Esophagus muscularis mucosa (tissue), 4 donors: Measurements from ENCODE around the gene MAPKAP1. TPM values are rescaled to one million over a fixed set of nuclear protein-coding genes. Genes with fewer than 3 reads are reported as not detected.

Experiments used
- DNase-seq: peaks from one replicate; pipeline ENCODE4 v3.0.0-alpha.2; 2017; ENCODE audit errors: extremely low spot score
- H3K27ac ChIP-seq, 4 donors: fragments of 200-600 bp; sonication (generic); replicated peaks in 1 of 4; 1 replicate in 3 of 4; 2 replicates in 1 of 4; pipeline ENCODE4 v1.5.1; 2016 to 2019; ENCODE audit warnings: mild to moderate bottlenecking in 1 of 4
- H3K27me3 ChIP-seq, 4 donors: fragments of 200-600 bp; sonication (generic); one replicate each; pipeline versions ENCODE4 v1.5.1 to v1.6.0; 2016 to 2019
- H3K36me3 ChIP-seq, 4 donors: fragments of 200-600 bp; sonication (generic); one replicate each; pipeline ENCODE4 v1.5.1; 2016 to 2019
- H3K4me1 ChIP-seq, 4 donors: fragments of 200-600 bp; sonication (generic); one replicate each; pipeline ENCODE4 v1.5.1; 2016 to 2019
- H3K4me3 ChIP-seq, 4 donors: fragments of 200-600 bp; sonication (generic); 1 replicate in 2 of 4; 2 replicates in 2 of 4; pipeline ENCODE4 v1.5.1; 2016 to 2019; ENCODE audit warnings: mild to moderate bottlenecking in 4 of 4, moderate library complexity in 1 of 4
- H3K9me3 ChIP-seq, 4 donors: fragments of 200-600 bp; sonication (generic); 1 replicate in 3 of 4; 2 replicates in 1 of 4; pipeline ENCODE4 v1.5.1; 2016 to 2019
- EP300 ChIP-seq: sonication (generic); formaldehyde crosslinking; IDR thresholded peaks from one replicate; pipeline ENCODE4 v1.6.1; 2017; ENCODE audit warnings: antibody characterized with exemption
- POLR2A ChIP-seq: fragments of 450-650 bp; IDR thresholded peaks from one replicate; pipeline ENCODE4 v1.6.1; 2017; ENCODE audit warnings: antibody characterized with exemption, moderate library complexity, mild to moderate bottlenecking, low read depth
- POLR2AphosphoS5 ChIP-seq, 2 donors: sonication (generic); formaldehyde crosslinking; IDR thresholded peaks; one replicate each; pipeline ENCODE4 v1.6.1; 2017; ENCODE audit warnings: antibody characterized with exemption in 2 of 2
- WGBS: methylation state at CpG from one replicate; pipeline ENCODE4 v1.1.5; 2018; 5-methylcytosine and 5-hydroxymethylcytosine counted together
- intact Hi-C: fragments of 100-400 bp; cut with DNase I; formaldehyde crosslinking; loops from one replicate; pipeline ENCODE4 v1.15.1; 2023
- total RNA-seq, 4 donors: library from RNA; depleted of rRNA; stranded (reverse); fragments of >200 nt; gene quantifications; one replicate each; pipeline versions ENCODE4 v1.1.0 to v1.2.1, GENCODE V29; 2016
- TF ChIP-seq, protein P1 (sequence below), 3 experiments: fragments of 200-600 bp in 2 of 3; fragments of 450-650 bp in 1 of 3; sonication (generic) in 2 of 3; IDR thresholded peaks; one replicate each; pipeline ENCODE4 v1.5.1; 2017 to 2019; ENCODE audit warnings: antibody characterized with exemption in 3 of 3, mild to moderate bottlenecking in 2 of 3, moderate library complexity in 1 of 3

The MAPKAP1 gene
- total RNA-seq, 4 donors from 2014 or later, result 84.3 to 103 (median 93.4) TPM

DNA sequence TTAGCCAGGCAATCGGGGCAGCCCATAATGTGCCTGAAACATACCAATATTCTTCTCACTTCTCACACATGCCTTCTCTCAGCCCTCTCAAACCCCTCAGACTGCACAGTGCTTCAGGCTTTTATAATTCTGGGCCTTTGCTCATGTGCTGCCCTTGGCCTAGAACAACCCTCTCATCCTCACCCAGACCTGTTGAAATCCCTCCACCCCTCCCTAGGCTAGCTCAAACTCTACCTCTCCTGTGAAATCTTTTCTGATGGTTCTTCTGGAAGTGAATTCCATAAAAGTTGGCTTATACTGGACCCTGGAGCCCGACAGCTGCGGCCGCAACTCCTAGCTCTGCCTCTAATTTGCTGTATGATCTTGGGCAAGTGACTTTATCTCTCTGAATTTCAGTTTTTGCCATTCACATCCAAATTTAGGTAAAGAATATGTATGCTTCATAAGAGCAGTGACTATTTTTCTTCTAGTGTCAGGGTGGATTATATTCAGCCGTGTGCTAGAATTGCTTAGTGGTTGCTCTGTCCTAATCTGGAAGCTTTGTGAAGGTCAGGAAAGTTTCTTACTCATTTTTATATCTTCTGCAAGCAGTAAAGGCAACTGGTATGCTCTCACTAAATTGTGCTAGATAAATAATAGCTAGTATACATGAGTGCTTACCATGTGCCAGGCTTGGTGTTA is 221.4 kb downstream of the MAPKAP1 start:
- no peaks in the 10 kb centered on the region for H3K9me3 ChIP-seq
- intact Hi-C loops, result loop anchor here (5.0 to 10.0 kb wide), 2 partner anchors 77 to 219 kb away; partner anchors contain the start of gene MAPKAP1
- peak overlapping the region; percentile 72 to 80 (median 78) for H3K27ac ChIP-seq

DNA sequence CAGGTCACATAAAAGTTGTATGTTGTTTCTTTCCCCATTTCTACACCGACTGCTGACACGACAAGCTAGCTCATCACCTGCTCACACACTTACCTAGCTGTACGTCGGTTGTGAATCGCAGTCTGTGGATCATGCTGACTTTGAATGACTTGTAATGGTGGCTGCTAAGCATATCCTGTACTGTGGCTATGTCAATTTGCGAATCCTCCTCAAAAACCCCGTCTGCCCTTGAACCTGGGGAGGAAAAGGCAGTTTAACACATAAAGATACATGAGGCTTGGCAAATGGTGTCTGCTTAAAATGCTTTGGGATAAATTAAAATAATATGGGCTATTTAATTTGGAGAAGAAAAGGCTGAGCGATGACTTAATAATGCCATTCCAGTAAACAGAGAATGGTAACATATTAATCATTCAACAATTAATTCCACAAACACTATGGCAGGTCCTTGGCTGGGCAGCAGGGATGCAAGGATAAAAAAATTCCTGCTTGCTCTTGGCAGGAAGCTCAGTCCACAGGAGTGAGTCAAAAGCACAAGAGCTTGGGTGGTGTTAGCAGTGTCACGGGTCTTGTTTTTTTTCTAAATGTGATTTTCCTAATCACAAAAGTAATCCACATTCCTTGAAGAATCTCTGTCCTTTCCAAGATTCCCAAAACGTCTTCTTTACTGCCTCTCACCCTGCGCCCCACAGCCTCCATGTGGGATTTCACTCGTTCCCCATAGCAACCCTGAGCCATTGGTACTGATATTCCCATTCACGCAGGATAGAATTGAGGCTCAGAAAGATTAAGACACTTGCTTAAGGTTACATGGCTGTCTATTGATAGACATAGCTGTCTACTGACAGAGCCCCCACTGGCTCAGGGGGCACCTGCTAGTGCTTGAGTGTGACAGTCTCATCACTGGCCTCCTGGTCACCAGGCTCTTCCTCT is 222.4 kb downstream of the MAPKAP1 start:
- peaks cover 0 to 16% (median 8%) of the 10 kb centered on the region in 4 donors for H3K36me3 ChIP-seq
- 48% methylated on average over 13 of the region's 13 CpGs for WGBS
- no peaks in the 10 kb centered on the region for H3K27me3 ChIP-seq
- peak; percentile 91 for DNase-seq
- peaks cover 28 to 46% (median 41%) of the 10 kb centered on the region in 4 donors for H3K4me1 ChIP-seq
- H3K27ac ChIP-seq, result peak overlapping the region; percentile 72 to 80 (median 78)
- no peak for TF ChIP-seq EP300
- TF ChIP-seq, protein P1, sequence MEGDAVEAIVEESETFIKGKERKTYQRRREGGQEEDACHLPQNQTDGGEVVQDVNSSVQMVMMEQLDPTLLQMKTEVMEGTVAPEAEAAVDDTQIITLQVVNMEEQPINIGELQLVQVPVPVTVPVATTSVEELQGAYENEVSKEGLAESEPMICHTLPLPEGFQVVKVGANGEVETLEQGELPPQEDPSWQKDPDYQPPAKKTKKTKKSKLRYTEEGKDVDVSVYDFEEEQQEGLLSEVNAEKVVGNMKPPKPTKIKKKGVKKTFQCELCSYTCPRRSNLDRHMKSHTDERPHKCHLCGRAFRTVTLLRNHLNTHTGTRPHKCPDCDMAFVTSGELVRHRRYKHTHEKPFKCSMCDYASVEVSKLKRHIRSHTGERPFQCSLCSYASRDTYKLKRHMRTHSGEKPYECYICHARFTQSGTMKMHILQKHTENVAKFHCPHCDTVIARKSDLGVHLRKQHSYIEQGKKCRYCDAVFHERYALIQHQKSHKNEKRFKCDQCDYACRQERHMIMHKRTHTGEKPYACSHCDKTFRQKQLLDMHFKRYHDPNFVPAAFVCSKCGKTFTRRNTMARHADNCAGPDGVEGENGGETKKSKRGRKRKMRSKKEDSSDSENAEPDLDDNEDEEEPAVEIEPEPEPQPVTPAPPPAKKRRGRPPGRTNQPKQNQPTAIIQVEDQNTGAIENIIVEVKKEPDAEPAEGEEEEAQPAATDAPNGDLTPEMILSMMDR (IDR thresholded peaks at IDR 0.05), result no peak
- peak; percentile 70 for TF ChIP-seq POLR2AphosphoS5 (IDR thresholded peaks at IDR 0.05)
- no peak overlapping the region for H3K4me3 ChIP-seq
- no peaks in the 10 kb centered on the region for H3K9me3 ChIP-seq
- intact Hi-C loops, result loop anchor here (5.0 to 10.0 kb wide), 3 partner anchors 68 to 220 kb away; partner anchors contain the start of gene MAPKAP1

More for the DNA sequence above, 221.4 kb downstream of the MAPKAP1 start:
- no peaks in the 10 kb centered on the region for H3K27me3 ChIP-seq
- 80% methylated on average over 5 of the region's 5 CpGs for WGBS
- TF ChIP-seq POLR2A (no peak), EP300 (no peak), POLR2AphosphoS5 (IDR thresholded peaks at IDR 0.05) (no peak)
- TF ChIP-seq, protein P1 (IDR thresholded peaks at IDR 0.05), result no peak
- DNase-seq, result peak; percentile 77
- peaks cover 28 to 46% (median 41%) of the 10 kb centered on the region in 4 donors for H3K4me1 ChIP-seq
- H3K4me3 ChIP-seq, result no peak overlapping the region
- peaks cover 0 to 9% (median 4%) of the 10 kb centered on the region in 4 donors for H3K36me3 ChIP-seq

DNA sequence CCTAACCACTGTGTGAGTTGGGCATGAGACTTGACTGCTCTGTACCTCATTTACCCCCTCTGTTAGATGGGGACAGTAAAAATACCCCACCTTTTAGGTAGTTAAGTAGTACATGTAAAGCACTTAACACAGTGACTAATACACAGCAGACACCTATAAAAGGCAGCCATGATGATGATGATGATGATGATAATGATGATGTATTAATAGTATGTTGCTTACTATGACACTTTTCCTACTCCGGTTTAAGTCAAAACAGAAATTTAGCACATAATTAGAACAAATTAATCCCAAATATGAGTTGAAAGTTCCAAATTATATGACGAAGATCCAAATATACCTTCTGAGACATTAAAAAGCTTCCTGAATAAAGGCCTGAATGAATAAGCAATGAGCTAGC is 223.3 kb downstream of the MAPKAP1 start:
- Histone ChIP-seq H3K27ac (peak overlapping the region in 2 of 4 donors; percentile 79 to 80), H3K4me1 (peaks cover 28 to 46% (median 41%) of the 10 kb centered on the region in 4 donors), H3K9me3 (no peaks in the 10 kb centered on the region), H3K27me3 (no peaks in the 10 kb centered on the region), H3K4me3 (no peak overlapping the region), H3K36me3 (peaks cover 0 to 26% (median 9%) of the 10 kb centered on the region in 4 donors)
- DNase-seq, result no peak
- intact Hi-C loops, result loop anchor here (5.0 to 10.0 kb wide), 2 partner anchors 69 to 221 kb away; partner anchors contain the start of gene MAPKAP1
- WGBS, result 54% methylated on average over 2 of the region's 2 CpGs
- TF ChIP-seq POLR2AphosphoS5 (IDR thresholded peaks at IDR 0.05) (no peak), EP300 (no peak), POLR2A (no peak)
- TF ChIP-seq, protein P1 (IDR thresholded peaks at IDR 0.05), result no peak

DNA sequence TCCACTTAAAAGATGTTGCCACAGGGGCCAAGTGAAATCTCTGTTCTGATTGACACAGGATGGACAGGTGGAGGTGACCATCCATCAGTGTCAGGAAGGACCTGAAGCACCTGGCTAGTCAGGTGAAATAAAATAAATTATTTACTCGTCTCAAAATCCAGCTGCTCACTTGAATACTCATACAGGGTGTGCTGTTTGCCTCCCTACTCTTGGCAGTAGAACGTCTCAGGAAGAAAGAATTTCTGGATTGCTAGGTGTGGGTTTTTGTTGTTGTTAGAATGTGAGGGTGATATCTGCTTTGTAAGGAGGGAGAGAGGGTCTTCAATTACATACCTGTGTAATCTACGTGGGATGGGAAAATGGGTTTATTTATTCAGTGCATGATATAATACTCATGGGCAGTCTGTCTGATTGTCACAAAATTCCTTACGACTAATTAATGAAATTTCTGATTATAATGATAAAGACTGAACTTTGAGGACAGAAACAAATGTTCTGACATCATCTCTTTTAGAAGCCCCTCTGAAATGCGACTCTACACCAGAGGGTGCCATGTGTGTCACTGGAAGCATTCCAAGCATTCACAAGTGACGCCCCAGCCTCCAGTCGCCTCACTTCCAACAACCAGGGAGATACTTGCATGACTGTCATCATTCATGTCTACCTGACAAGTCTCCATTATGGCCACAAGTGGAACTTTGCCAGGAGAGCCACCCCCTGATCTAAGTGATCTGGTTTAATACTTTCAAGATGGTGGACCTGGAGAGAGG is 227.0 kb downstream of the MAPKAP1 start:
- H3K4me3 ChIP-seq, result no peak overlapping the region
- H3K27ac ChIP-seq, result no peak overlapping the region
- intact Hi-C loops, result loop anchor here (5.0 to 10.0 kb wide), 2 partner anchors 72 to 225 kb away; partner anchors contain the start of gene MAPKAP1
- H3K9me3 ChIP-seq, result no peaks in the 10 kb centered on the region
- H3K4me1 ChIP-seq, result peaks cover 13 to 25% (median 19%) of the 10 kb centered on the region in 4 donors
- DNase-seq, result peak; percentile 45
- TF ChIP-seq, protein P1 (IDR thresholded peaks at IDR 0.05), result no peak
- no peak for TF ChIP-seq POLR2A
- no peak for TF ChIP-seq EP300
- TF ChIP-seq POLR2AphosphoS5 (IDR thresholded peaks at IDR 0.05), result no peak
- peaks cover 0 to 40% (median 9%) of the 10 kb centered on the region in 4 donors for H3K36me3 ChIP-seq
- no peaks in the 10 kb centered on the region for H3K27me3 ChIP-seq
- WGBS, result 91% methylated on average over 7 of the region's 7 CpGs
